Endodermal cell (in vitro differentiated cells): ENCODE data around the gene HHAT. TPM values are rescaled to one million over a fixed set of nuclear protein-coding genes. Genes with fewer than 3 reads are reported as not detected.

Experiments used
- DNase-seq: peaks from one replicate; pipeline ENCODE4 v3.0.0-alpha.2; 2017
- H3K27ac ChIP-seq: 2 replicates; pipeline ENCODE4 v1.5.1; 2013; ENCODE audit warnings: mild to moderate bottlenecking, low read depth, low read length, moderate library complexity
- H3K27me3 ChIP-seq: 2 replicates; pipeline ENCODE4 v1.6.1; 2013; ENCODE audit warnings: mild to moderate bottlenecking, low read length, moderate library complexity; ENCODE audit not compliant: insufficient read depth, control insufficient read depth, poor library complexity, severe bottlenecking
- H3K36me3 ChIP-seq: 2 replicates; pipeline ENCODE4 v1.7.0; 2013; ENCODE audit warnings: mild to moderate bottlenecking, low read length, moderate library complexity; ENCODE audit not compliant: control insufficient read depth, insufficient read depth
- H3K4me1 ChIP-seq: one replicate; pipeline ENCODE4 v1.7.0; 2013; ENCODE audit warnings: low read length; ENCODE audit not compliant: control insufficient read depth, insufficient read depth
- H3K4me3 ChIP-seq: 2 replicates; pipeline ENCODE4 v1.5.1; 2013; ENCODE audit warnings: mild to moderate bottlenecking, low read length, moderate library complexity
- H3K9ac ChIP-seq: 2 replicates; pipeline ENCODE4 v1.6.1; 2013; ENCODE audit warnings: mild to moderate bottlenecking, low read length, moderate library complexity; ENCODE audit not compliant: poor library complexity, severe bottlenecking; ENCODE audit errors: extremely low read depth
- H3K9me3 ChIP-seq: 2 replicates; pipeline ENCODE4 v1.6.1; 2013; ENCODE audit warnings: mild to moderate bottlenecking, low read length, moderate library complexity; ENCODE audit not compliant: control insufficient read depth
- H3K27ac Mint-ChIP-seq: 2 replicates; pipeline ENCODE4 v1.8.0; 2020; ENCODE audit warnings: mixed read lengths
- H3K27me3 Mint-ChIP-seq: 2 replicates; pipeline ENCODE4 v1.8.0; 2021; ENCODE audit warnings: mild to moderate bottlenecking, mixed read lengths; ENCODE audit not compliant: insufficient read depth
- H3K36me3 Mint-ChIP-seq: 2 replicates; pipeline ENCODE4 v1.8.0; 2020; ENCODE audit warnings: low read depth, mixed read lengths
- H3K4me1 Mint-ChIP-seq: 2 replicates; pipeline ENCODE4 v1.8.0; 2020; ENCODE audit warnings: mixed read lengths
- H3K4me3 Mint-ChIP-seq: 2 replicates; pipeline ENCODE4 v1.8.0; 2020; ENCODE audit warnings: mild to moderate bottlenecking, moderate library complexity, mixed read lengths
- H3K9me3 Mint-ChIP-seq: 2 replicates; pipeline ENCODE4 v1.8.0; 2020; ENCODE audit warnings: mild to moderate bottlenecking, mixed read lengths
- CTCF ChIP-seq: fragments of 200-600 bp; sonication (generic); conservative IDR thresholded peaks from 2 replicates; pipeline ENCODE4 v1.5.0; 2021; ENCODE audit warnings: antibody characterized with exemption, mild to moderate bottlenecking
- WGBS, 2 experiments: methylation state at CpG; one replicate each; pipeline versions ENCODE4 v1.1.5 to v1.1.7; 2013; ENCODE audit warnings: missing lambda C conversion rate in 2 of 2, mixed read lengths in 1 of 2; ENCODE audit not compliant: insufficient coverage in 1 of 2, insufficient read length in 1 of 2; 5-methylcytosine and 5-hydroxymethylcytosine counted together
- total RNA-seq, 2 donors: library from RNA; stranded (reverse); fragmentation: NEBNext Ultra II Directional in 1 of 2; extraction: Animal tissue kit (Norgen Biotek cat#: 25700) in 1 of 2; gene quantifications; 2 replicates in 1 of 2; 3 replicates in 1 of 2; pipeline ENCODE4 v1.2.1, GENCODE V29; 2021

HHAT gene
- total RNA-seq, 2 donors from 2014 or later, result 6.9 to 9.8 TPM

DNA sequence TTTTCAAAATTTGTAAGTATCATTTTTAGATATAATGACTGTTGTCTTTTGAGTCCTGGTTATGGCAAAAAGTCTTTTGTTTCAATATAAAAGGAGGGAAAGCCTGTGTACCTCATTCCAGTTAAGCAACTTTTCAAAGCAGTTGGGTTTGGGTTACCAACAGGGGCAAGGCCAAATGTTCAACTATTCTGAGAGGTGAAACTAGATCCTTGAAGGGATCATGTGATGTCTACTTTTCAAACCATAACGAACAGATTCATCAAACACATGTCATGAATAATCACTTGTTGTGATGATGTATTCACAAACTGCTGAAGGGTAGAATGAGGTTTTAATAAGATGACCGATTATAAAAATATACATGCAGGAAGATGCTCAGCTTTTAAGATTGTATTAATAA, 171.3 kb downstream of the HHAT start:
- no peak for DNase-seq
- no peak for TF ChIP-seq CTCF
- no peak overlapping the region for H3K9ac ChIP-seq
- no peaks in the 10 kb centered on the region for H3K36me3 ChIP-seq
- no peaks in the 10 kb centered on the region for H3K9me3 ChIP-seq
- Mint-ChIP-seq H3K27me3 (no peaks in the 10 kb centered on the region), H3K4me3 (no peak overlapping the region), H3K27ac (no peak overlapping the region), H3K9me3 (no peaks in the 10 kb centered on the region), H3K4me1 (peaks cover 9% of the 10 kb centered on the region), H3K36me3 (no peaks in the 10 kb centered on the region)
- H3K27me3 ChIP-seq, result no peaks in the 10 kb centered on the region
- WGBS, 2 experiments, result 90% methylated on average over 2 of the region's 2 CpGs; no CpG with 5 or more reads in 1 of the 2 experiments
- no peak overlapping the region for H3K27ac ChIP-seq
- no peak overlapping the region for H3K4me3 ChIP-seq
- H3K4me1 ChIP-seq, result peaks cover 5% of the 10 kb centered on the region

DNA sequence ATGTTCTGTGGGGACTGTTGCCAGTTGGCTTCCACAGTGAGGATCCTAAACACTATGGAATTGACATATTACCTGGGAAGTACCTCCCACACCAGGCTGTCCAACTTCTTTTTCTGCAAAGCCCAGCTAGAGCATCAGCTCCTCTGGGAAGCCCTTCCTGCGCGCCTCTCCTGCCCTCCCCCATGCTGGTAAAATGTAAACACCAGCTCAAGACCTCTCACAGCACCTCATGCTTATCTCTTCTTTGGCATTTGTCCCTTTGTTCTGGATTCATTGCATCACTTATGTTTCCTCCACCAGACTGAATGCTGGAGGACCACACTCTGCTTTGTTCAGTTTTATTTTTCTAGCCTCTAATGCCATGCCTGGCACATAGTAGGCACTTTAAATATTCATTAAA, 172.1 kb downstream of the HHAT start:
- no peaks in the 10 kb centered on the region for H3K36me3 ChIP-seq
- H3K9ac ChIP-seq, result no peak overlapping the region
- no peaks in the 10 kb centered on the region for H3K27me3 ChIP-seq
- no peak for TF ChIP-seq CTCF
- H3K4me1 ChIP-seq, result peaks cover 5% of the 10 kb centered on the region
- Mint-ChIP-seq H3K27me3 (no peaks in the 10 kb centered on the region), H3K4me3 (no peak overlapping the region), H3K4me1 (peaks cover 16% of the 10 kb centered on the region), H3K27ac (no peak overlapping the region), H3K9me3 (no peaks in the 10 kb centered on the region), H3K36me3 (no peaks in the 10 kb centered on the region)
- H3K27ac ChIP-seq, result no peak overlapping the region
- H3K9me3 ChIP-seq, result no peaks in the 10 kb centered on the region
- peak; percentile 52 for DNase-seq
- WGBS, 2 experiments, result 83 to 91% methylated on average over 2 of the region's 2 CpGs
- H3K4me3 ChIP-seq, result no peak overlapping the region

DNA sequence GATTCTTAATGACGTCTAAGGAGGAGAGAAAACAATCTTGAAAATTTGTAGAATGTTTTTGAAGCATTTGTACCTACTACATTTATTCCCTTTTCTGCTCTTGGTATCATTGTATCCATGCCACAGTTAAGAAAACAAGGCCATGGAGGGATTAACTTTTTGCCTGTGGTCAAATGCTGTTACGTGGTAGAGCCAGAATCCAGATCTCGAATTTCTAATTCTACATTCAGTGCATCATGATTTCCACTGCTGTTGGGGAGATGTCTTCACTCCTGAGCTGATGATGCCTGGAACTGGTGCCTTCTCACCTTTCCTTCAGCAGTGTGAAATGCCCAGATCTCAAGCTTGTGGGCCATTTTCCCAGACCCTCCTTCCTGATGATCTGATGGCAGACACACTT, 175.6 kb downstream of the HHAT start:
- H3K36me3 Mint-ChIP-seq, result no peaks in the 10 kb centered on the region
- no peaks in the 10 kb centered on the region for H3K9me3 ChIP-seq
- no peak for TF ChIP-seq CTCF
- H3K27me3 Mint-ChIP-seq, result no peaks in the 10 kb centered on the region
- H3K27me3 ChIP-seq, result no peaks in the 10 kb centered on the region
- no peak overlapping the region for H3K4me3 ChIP-seq
- peaks cover 10% of the 10 kb centered on the region for H3K4me1 ChIP-seq
- H3K27ac ChIP-seq, result no peak overlapping the region
- no peaks in the 10 kb centered on the region for H3K9me3 Mint-ChIP-seq
- H3K9ac ChIP-seq, result no peak overlapping the region
- no peak for DNase-seq
- H3K4me1 Mint-ChIP-seq, result peaks cover 16% of the 10 kb centered on the region
- no peak overlapping the region for H3K4me3 Mint-ChIP-seq
- H3K27ac Mint-ChIP-seq, result no peak overlapping the region
- WGBS, 2 experiments, result 82 to 94% methylated on average over 2 to 3 of the region's 3 CpGs
- H3K36me3 ChIP-seq, result no peaks in the 10 kb centered on the region
